ENCODE measurements around the gene IAPP. TPM values are rescaled to one million over a fixed set of nuclear protein-coding genes. Genes with fewer than 3 reads are reported as not detected.

IAPP gene
- total RNA-seq, 2 donors from 2014 or later, result not detected

Other genes with a start within 250 kb of the IAPP start
- not detected for gene SLCO1B1, start 241.7 kb upstream of the IAPP start, total RNA-seq
- not detected for gene SLCO1A2, start 38.0 kb upstream of the IAPP start, total RNA-seq
- 10 to 100 TPM; 23.5 to 34.0 TPM for gene PYROXD1, start 64.8 kb downstream of the IAPP start, total RNA-seq
- gene RECQL, start 128.7 kb downstream of the IAPP start, total RNA-seq, result 100 to 1,000 TPM in 1 of 2 donors, 10 to 100 TPM in 1; 86.4 to 126 TPM
- 10 to 100 TPM; 29.4 to 63.0 TPM for gene GOLT1B, start 128.9 kb downstream of the IAPP start, total RNA-seq
- gene SPX, start 153.4 kb downstream of the IAPP start, total RNA-seq, result under 1 TPM; 0.30 to 0.39 TPM
- gene GYS2, start 231.9 kb downstream of the IAPP start, total RNA-seq, result not detected

All from activated naive CD4-positive, alpha-beta T cell treated with anti-CD3 and anti-CD28 coated beads, Interleukin-2, amount 50 U/mL, for 72 hours (primary cell).